Gastroesophageal sphincter (tissue), 3 donors: ENCODE measurements around the gene SYTL2.

ENCODE experiments used
- EP300 ChIP-seq: sonication (generic); formaldehyde crosslinking; IDR thresholded peaks from one replicate; pipeline ENCODE4 v1.6.1; 2017; ENCODE audit warnings: antibody characterized with exemption, mild to moderate bottlenecking
- POLR2A ChIP-seq, 2 donors: fragments of 450-650 bp; IDR thresholded peaks; one replicate each; pipeline ENCODE4 v1.6.1; 2017; ENCODE audit warnings: antibody characterized with exemption in 2 of 2, mild to moderate bottlenecking in 2 of 2, moderate library complexity in 1 of 2
- POLR2AphosphoS5 ChIP-seq: sonication (generic); formaldehyde crosslinking; IDR thresholded peaks from one replicate; pipeline ENCODE4 v1.6.1; 2017; ENCODE audit warnings: antibody characterized with exemption
- TF ChIP-seq, protein P1 (sequence below), 4 experiments: fragments of 200-600 bp in 2 of 4; fragments of 450-650 bp in 2 of 4; sonication (generic) in 1 of 4; IDR thresholded peaks; one replicate each; pipeline ENCODE4 v1.5.1; 2017 to 2019; ENCODE audit warnings: antibody characterized with exemption in 4 of 4, mild to moderate bottlenecking in 2 of 4, moderate library complexity in 2 of 4

DNA sequence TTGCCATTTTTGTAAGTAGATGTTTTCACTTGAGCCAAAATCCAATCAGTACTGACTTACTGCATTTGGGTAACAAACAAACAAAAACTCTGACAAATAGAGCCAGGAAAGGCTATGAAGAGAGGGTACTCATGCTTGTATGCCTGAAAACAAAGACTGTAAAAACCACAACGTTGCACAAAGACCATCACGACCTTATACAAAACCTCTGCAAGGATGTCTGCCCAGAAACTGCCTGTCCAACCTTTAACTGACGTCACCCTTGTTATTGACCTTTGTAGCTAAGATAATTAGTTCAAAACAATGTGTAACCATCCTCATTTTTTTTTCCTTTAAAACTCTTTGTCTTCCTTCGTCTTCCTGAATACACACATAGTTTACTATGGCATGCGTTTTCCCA is 145.2 kb downstream of the SYTL2 start:
- TF ChIP-seq, protein P1, sequence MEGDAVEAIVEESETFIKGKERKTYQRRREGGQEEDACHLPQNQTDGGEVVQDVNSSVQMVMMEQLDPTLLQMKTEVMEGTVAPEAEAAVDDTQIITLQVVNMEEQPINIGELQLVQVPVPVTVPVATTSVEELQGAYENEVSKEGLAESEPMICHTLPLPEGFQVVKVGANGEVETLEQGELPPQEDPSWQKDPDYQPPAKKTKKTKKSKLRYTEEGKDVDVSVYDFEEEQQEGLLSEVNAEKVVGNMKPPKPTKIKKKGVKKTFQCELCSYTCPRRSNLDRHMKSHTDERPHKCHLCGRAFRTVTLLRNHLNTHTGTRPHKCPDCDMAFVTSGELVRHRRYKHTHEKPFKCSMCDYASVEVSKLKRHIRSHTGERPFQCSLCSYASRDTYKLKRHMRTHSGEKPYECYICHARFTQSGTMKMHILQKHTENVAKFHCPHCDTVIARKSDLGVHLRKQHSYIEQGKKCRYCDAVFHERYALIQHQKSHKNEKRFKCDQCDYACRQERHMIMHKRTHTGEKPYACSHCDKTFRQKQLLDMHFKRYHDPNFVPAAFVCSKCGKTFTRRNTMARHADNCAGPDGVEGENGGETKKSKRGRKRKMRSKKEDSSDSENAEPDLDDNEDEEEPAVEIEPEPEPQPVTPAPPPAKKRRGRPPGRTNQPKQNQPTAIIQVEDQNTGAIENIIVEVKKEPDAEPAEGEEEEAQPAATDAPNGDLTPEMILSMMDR (IDR thresholded peaks at IDR 0.05), result no peak
- TF ChIP-seq POLR2A (IDR thresholded peaks at IDR 0.05) (no peak), EP300 (no peak), POLR2AphosphoS5 (no peak)
